H1 (cell line): ENCODE data around the gene MKKS. TPM values are rescaled to one million over a fixed set of nuclear protein-coding genes. Genes with fewer than 3 reads are reported as not detected.
A peak's percentile ranks its signal among the peaks of the same experiment; 100 is the strongest.

ENCODE experiments used
- CTCF ChIA-PET: fragments of 300-600 bp; sonication (Branson Sonifier 250); formaldehyde crosslinking; loops from one replicate; lab custom pipeline; 2021; ENCODE audit not compliant: partially characterized antibody; lab: Charles Lee
- POLR2A ChIA-PET: fragments of 300-600 bp; sonication (Branson Sonifier 250); formaldehyde crosslinking; loops from one replicate; lab custom pipeline; 2021; ENCODE audit warnings: inconsistent platforms; ENCODE audit not compliant: partially characterized antibody; lab: Charles Lee
- DNase-seq, 2 experiments: peaks; one replicate each; pipeline versions ENCODE4 v3.0.0 to v3.0.0-alpha.2; 2010 to 2022; ENCODE audit warnings: low spot score in 2 of 2, low read depth in 1 of 2, mixed read lengths in 1 of 2
- FAIRE-seq: peaks from 2 replicates; lab custom pipeline; 2011; peaks lifted over from hg19 to GRCh38; lab: Jason Lieb, UNC
- H2AFZ ChIP-seq: 2 replicates; pipeline ENCODE4 v1.8.1; 2012; ENCODE audit warnings: low read length, inconsistent platforms
- H2AK5ac ChIP-seq: 2 replicates; pipeline ENCODE4 v1.6.1; 2013; ENCODE audit warnings: low read depth, low read length
- H2BK120ac ChIP-seq: replicated peaks from 2 replicates; pipeline ENCODE3; 2013; ENCODE audit warnings: low read depth, low read length, inconsistent platforms
- H2BK12ac ChIP-seq: 2 replicates; pipeline ENCODE4 v1.6.1; 2013; ENCODE audit warnings: low read depth, low read length
- H2BK15ac ChIP-seq: 2 replicates; pipeline ENCODE4 v1.6.1; 2013; ENCODE audit warnings: low read length
- H2BK20ac ChIP-seq: 2 replicates; pipeline ENCODE4 v1.6.1; 2013; ENCODE audit warnings: low read length
- H2BK5ac ChIP-seq: 2 replicates; pipeline ENCODE4 v1.6.1; 2013; ENCODE audit warnings: low read depth, low read length
- H3K14ac ChIP-seq: 2 replicates; pipeline ENCODE4 v1.6.1; 2013; ENCODE audit warnings: inconsistent platforms; ENCODE audit not compliant: insufficient read length
- H3K18ac ChIP-seq: 2 replicates; pipeline ENCODE4 v1.6.1; 2013; ENCODE audit warnings: low read length; ENCODE audit errors: extremely low read depth
- H3K23ac ChIP-seq: 2 replicates; pipeline ENCODE4 v1.6.1; 2013; ENCODE audit warnings: inconsistent platforms; ENCODE audit not compliant: insufficient read length
- H3K23me2 ChIP-seq: 2 replicates; pipeline ENCODE4 v1.6.1; 2013; ENCODE audit warnings: low read depth, low read length
- H3K27ac ChIP-seq: 2 replicates; pipeline ENCODE4 v1.6.1; 2011; ENCODE audit warnings: low read depth, low read length, inconsistent platforms
- H3K27me3 ChIP-seq, 4 experiments: replicated peaks in 1 of 4; 1 replicate in 1 of 4; 2 replicates in 3 of 4; pipeline versions ENCODE4 v1.6.1 to v1.8.1; 2011 to 2013; ENCODE audit warnings: low read length in 3 of 4, mild to moderate bottlenecking in 3 of 4, inconsistent platforms in 2 of 4, mixed read lengths in 2 of 4, moderate library complexity in 1 of 4; ENCODE audit not compliant: control insufficient read depth in 3 of 4, insufficient read depth in 3 of 4; ENCODE audit errors: extremely low read depth in 1 of 4
- H3K36me3 ChIP-seq, 4 experiments: 2 replicates each; pipeline versions ENCODE4 v1.6.1 to v1.8.1; 2011 to 2013; ENCODE audit warnings: mild to moderate bottlenecking in 4 of 4, low read length in 3 of 4, moderate library complexity in 2 of 4, control low read depth in 1 of 4, inconsistent platforms in 1 of 4; ENCODE audit not compliant: insufficient read depth in 4 of 4, control insufficient read depth in 2 of 4
- H3K4ac ChIP-seq: replicated peaks from 2 replicates; pipeline ENCODE3; 2013; ENCODE audit warnings: low read length, low read depth, mixed read lengths, inconsistent platforms; ENCODE audit not compliant: insufficient read length
- H3K4me1 ChIP-seq, 4 experiments: replicated peaks in 1 of 4; 1 replicate in 1 of 4; 2 replicates in 3 of 4; pipeline versions ENCODE4 v1.6.1 to v1.8.1; 2011 to 2013; ENCODE audit warnings: low read length in 3 of 4, inconsistent platforms in 2 of 4, mixed read lengths in 1 of 4; ENCODE audit not compliant: insufficient read depth in 4 of 4, control insufficient read depth in 3 of 4
- H3K4me2 ChIP-seq, 2 experiments: 2 replicates each; pipeline versions ENCODE4 v1.6.1 to v1.8.1; 2011 to 2013; ENCODE audit warnings: low read depth in 2 of 2, low read length in 2 of 2, control low read depth in 1 of 2, inconsistent platforms in 1 of 2, mild to moderate bottlenecking in 1 of 2; ENCODE audit not compliant: insufficient read depth in 1 of 2
- H3K4me3 ChIP-seq, 4 experiments: fragments of 200-600, 300-600 bp in 1 of 4; sonication (generic), shearing (Covaris generic), sonication (Bioruptor Twin) in 1 of 4; 2 replicates each; pipeline versions ENCODE4 v1.5.1 to v1.8.1; 2011 to 2016; ENCODE audit warnings: low read length in 4 of 4, low read depth in 3 of 4, control low read depth in 2 of 4, inconsistent platforms in 2 of 4, mild to moderate bottlenecking in 2 of 4, mixed read lengths in 1 of 4, moderate library complexity in 1 of 4; ENCODE audit not compliant: insufficient read depth in 2 of 4; ENCODE audit errors: extremely low read depth in 1 of 4
- H3K56ac ChIP-seq: replicated peaks from 2 replicates; pipeline ENCODE3; 2013; ENCODE audit warnings: low read depth, mild to moderate bottlenecking, mixed read lengths, low read length, inconsistent platforms; ENCODE audit not compliant: insufficient read length
- H3K79me1 ChIP-seq: 2 replicates; pipeline ENCODE4 v1.6.1; 2013; ENCODE audit warnings: low read depth, low read length, control low read depth
- H3K79me2 ChIP-seq, 2 experiments: 2 replicates each; pipeline versions ENCODE4 v1.6.1 to v1.8.1; 2012 to 2013; ENCODE audit warnings: low read length in 2 of 2, mild to moderate bottlenecking in 2 of 2, inconsistent platforms in 1 of 2; ENCODE audit not compliant: insufficient read depth in 2 of 2, control insufficient read depth in 1 of 2
- H3K9ac ChIP-seq, 4 experiments: replicated peaks in 1 of 4; 1 replicate in 1 of 4; 2 replicates in 3 of 4; pipeline versions ENCODE4 v1.6.1 to v1.8.1; 2011 to 2013; ENCODE audit warnings: low read depth in 3 of 4, low read length in 3 of 4, control low read depth in 2 of 4, mild to moderate bottlenecking in 2 of 4, moderate library complexity in 2 of 4, inconsistent platforms in 1 of 4; ENCODE audit errors: extremely low read depth in 1 of 4
- H3K9me3 ChIP-seq, 2 experiments: 2 replicates each; pipeline versions ENCODE4 v1.6.1 to v1.8.1; 2012 to 2013; ENCODE audit warnings: mild to moderate bottlenecking in 2 of 2, moderate library complexity in 2 of 2, control low read depth in 1 of 2, inconsistent platforms in 1 of 2, low read depth in 1 of 2, low read length in 1 of 2, mixed read lengths in 1 of 2; ENCODE audit not compliant: insufficient read depth in 2 of 2
- H4K20me1 ChIP-seq, 2 experiments: replicated peaks in 1 of 2; 2 replicates each; pipeline versions ENCODE3 to v1.8.1; 2011 to 2013; ENCODE audit warnings: inconsistent platforms in 2 of 2, low read length in 2 of 2, mild to moderate bottlenecking in 1 of 2; ENCODE audit not compliant: insufficient read depth in 2 of 2, control insufficient read depth in 1 of 2
- H4K5ac ChIP-seq: 2 replicates; pipeline ENCODE4 v1.6.1; 2013; ENCODE audit warnings: low read length, low read depth, mixed read lengths, inconsistent platforms; ENCODE audit not compliant: insufficient read length
- H4K8ac ChIP-seq: 2 replicates; pipeline ENCODE4 v1.8.0; 2013; ENCODE audit warnings: mild to moderate bottlenecking, moderate library complexity, low read length, inconsistent platforms; ENCODE audit not compliant: insufficient read depth; ENCODE audit errors: extremely low read depth
- H4K91ac ChIP-seq: replicated peaks from 2 replicates; pipeline ENCODE3; 2013; ENCODE audit warnings: low read length, mixed read lengths, inconsistent platforms; ENCODE audit not compliant: insufficient read length
- GTF2F1 ChIP-seq: IDR thresholded peaks from 2 replicates; pipeline ENCODE4 v1.6.1; 2012; ENCODE audit warnings: low read depth, low read length, improper control_type of control experiment, borderline replicate concordance
- TEAD4 ChIP-seq: IDR thresholded peaks from 2 replicates; pipeline ENCODE4 v1.6.1; 2012; ENCODE audit warnings: low read depth, low read length, inconsistent platforms, mixed read lengths
- WGBS, 2 experiments: shearing (Covaris generic) in 1 of 2; methylation state at CpG; one replicate each; pipeline versions ENCODE4 v1.1.6 to v1.1.7; 2013 to 2015; ENCODE audit warnings: low lambda C conversion rate in 2 of 2, mixed read lengths in 2 of 2, inconsistent platforms in 1 of 2, low coverage in 1 of 2, missing lambda C conversion rate in 1 of 2; ENCODE audit not compliant: insufficient replicate concordance in 2 of 2, insufficient coverage in 1 of 2, insufficient read length in 1 of 2; ENCODE audit errors: extremely low coverage in 1 of 2, missing lambda C conversion rate in 1 of 2; 5-methylcytosine and 5-hydroxymethylcytosine counted together
- polyA plus RNA-seq, 7 experiments: library from polyadenylated mRNA; depleted of rRNA in 3 of 7; stranded (reverse) in 5 of 7; unstranded in 2 of 7; fragments of >200 nt in 5 of 7; fragments of 200-250 nt in 2 of 7; gene quantifications; 1 replicate in 5 of 7; 2 replicates in 1 of 7; 4 replicates in 1 of 7; pipeline versions ENCODE4 v1.2.1 to v1.2.3, GENCODE V29; 2011 to 2013; ENCODE audit warnings: missing spikeins in 2 of 7, mixed read lengths in 2 of 7
- total RNA-seq: library from RNA; stranded (reverse); fragmentation: NEBNext Ultra II Directional; extraction: Animal tissue kit (Norgen Biotek cat#: 25700); gene quantifications from 2 replicates; pipeline ENCODE4 v1.2.1, GENCODE V29; 2021

The MKKS gene
- total and polyA plus RNA-seq, 2 of the 8 experiments (the other 6 are each of a cell fraction or from before 2014, with no cell fraction given): 15.9 to 24.8 TPM

DNA sequence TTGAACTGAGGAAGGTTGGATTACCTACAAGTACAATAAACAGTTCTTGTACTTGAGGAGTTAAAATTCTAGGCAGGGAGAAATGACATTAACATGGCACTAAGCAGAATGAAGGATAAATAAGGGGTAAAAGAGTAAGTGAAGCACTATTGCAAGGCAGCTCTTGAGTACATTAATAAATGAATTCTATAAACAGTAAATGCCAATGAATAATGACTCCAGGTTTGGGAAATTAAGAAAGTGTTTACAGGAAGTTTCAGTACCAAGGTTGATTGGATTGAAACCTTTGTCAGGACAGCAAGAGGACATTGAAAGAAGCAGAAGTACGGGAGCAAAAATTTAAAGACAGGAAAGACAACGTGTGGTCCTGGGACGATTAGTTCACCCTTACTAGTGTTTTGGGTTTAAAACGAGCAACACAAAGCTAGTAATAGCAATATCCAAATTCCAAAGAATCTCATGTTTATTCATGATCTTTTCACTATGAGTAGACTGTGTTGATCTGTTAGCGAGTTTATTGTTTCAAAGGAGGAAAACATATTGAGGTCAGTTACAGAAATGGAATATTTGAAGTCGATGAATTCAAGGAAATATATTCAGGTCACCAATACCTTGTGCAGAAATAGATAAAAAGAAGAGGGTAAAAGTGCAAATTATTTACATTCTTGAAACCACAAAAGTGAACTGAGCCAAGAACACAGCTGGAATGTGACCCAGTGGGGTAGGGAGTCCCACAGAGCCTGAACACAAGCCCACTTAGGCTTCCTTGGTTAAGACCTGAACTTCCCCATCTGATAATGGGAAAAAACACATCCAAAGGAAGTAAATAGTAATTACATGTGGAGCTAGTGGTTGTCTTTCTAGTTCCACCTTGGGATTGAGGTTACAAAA is 80.8 kb downstream of the MKKS start:
- H2BK120ac ChIP-seq: peak overlapping the region; percentile 79
- ChIA-PET POLR2A (interaction anchor here (0.7 to 0.9 kb wide), 2 partner anchors 28 to 81 kb away, joined by 3 read pairs; partner anchors contain the start of gene MKKS), CTCF (interaction anchor here (0.8 to 1.8 kb wide), 6 partner anchors 30 to 378 kb away, joined by 3 to 5 read pairs (median 3); no protein-coding TSS in a partner anchor)
- peak overlapping the region; percentile 30 to 43; a peak in 2 of 4 replicates for H3K4me2 ChIP-seq
- FAIRE-seq (no peak), DNase-seq (no peak)
- H2BK20ac ChIP-seq: no peak overlapping the region
- no peak overlapping the region for H3K18ac ChIP-seq
- peaks cover 4 to 18% (median 10%) of the 10 kb centered on the region in 4 experiments; a peak in 5 of 7 replicates for H3K4me1 ChIP-seq
- 52% methylated on average over 6 of the region's 6 CpGs; no CpG with 5 or more reads in 1 of the 2 experiments for WGBS, 2 experiments
- H3K14ac ChIP-seq: no peak overlapping the region
- H4K5ac ChIP-seq: no peak overlapping the region
- no peak overlapping the region for H4K91ac ChIP-seq
- H3K27ac ChIP-seq: no peak overlapping the region
- H3K9ac ChIP-seq: no peak overlapping the region
- no peak overlapping the region for H2AK5ac ChIP-seq
- no peak overlapping the region for H3K4ac ChIP-seq
- H3K23ac ChIP-seq: no peak overlapping the region
- no peaks in the 10 kb centered on the region; a peak in 1 of 7 replicates for H3K27me3 ChIP-seq
- TF ChIP-seq TEAD4 (0 out of 2 replicates have a peak, but pooled peaks have one; percentile 35), GTF2F1 (no peak)
- no peak overlapping the region for H2BK15ac ChIP-seq
- H3K9me3 ChIP-seq: no peaks in the 10 kb centered on the region
- no peak overlapping the region for H4K8ac ChIP-seq
- no peak overlapping the region for H2AFZ ChIP-seq
- H3K36me3 ChIP-seq: no peaks in the 10 kb centered on the region
- H3K56ac ChIP-seq: no peak overlapping the region
- no peak overlapping the region for H2BK5ac ChIP-seq
- no peak overlapping the region for H3K4me3 ChIP-seq
- H3K23me2 ChIP-seq: no peaks in the 10 kb centered on the region; the same call in 1 of the 2 replicates
- H3K79me2 ChIP-seq: no peaks in the 10 kb centered on the region
- H4K20me1 ChIP-seq: no peaks in the 10 kb centered on the region
- no peaks in the 10 kb centered on the region for H3K79me1 ChIP-seq
- H2BK12ac ChIP-seq: no peak overlapping the region
